Prostate gland (tissue), 2 donors: Measurements from ENCODE around the gene CCSER2. TPM values are rescaled to one million over a fixed set of nuclear protein-coding genes. Genes with fewer than 3 reads are reported as not detected.

ENCODE experiments used
- DNase-seq: peaks from one replicate; pipeline ENCODE4 v3.0.0-alpha.2; 2019; ENCODE audit warnings: low spot score
- H3K27ac ChIP-seq, 2 donors: fragments of 200-600 bp; sonication (generic); 2 replicates each; pipeline ENCODE4 v1.5.1; 2017 to 2019
- H3K27me3 ChIP-seq: fragments of 200-600 bp; sonication (generic); replicated peaks from 2 replicates; pipeline ENCODE4 v1.5.1; 2019; ENCODE audit not compliant: insufficient read depth
- H3K36me3 ChIP-seq, 2 donors: fragments of 200-600 bp; sonication (generic); 1 replicate in 1 of 2; 2 replicates in 1 of 2; pipeline versions ENCODE4 v1.5.1 to v1.8.1; 2017 to 2019
- H3K4me1 ChIP-seq: fragments of 200-600 bp; sonication (generic); replicated peaks from 2 replicates; pipeline ENCODE4 v1.5.1; 2019
- H3K4me3 ChIP-seq, 2 donors: fragments of 200-600 bp; sonication (generic); 2 replicates each; pipeline ENCODE4 v1.5.1; 2017 to 2019
- H3K9me3 ChIP-seq: fragments of 200-600 bp; sonication (generic); 2 replicates; pipeline ENCODE4 v1.5.1; 2017
- POLR2A ChIP-seq: fragments of 450-650 bp; IDR thresholded peaks from one replicate; pipeline ENCODE4 v1.6.1; 2016; ENCODE audit warnings: antibody characterized with exemption, mild to moderate bottlenecking
- POLR2AphosphoS5 ChIP-seq: sonication (generic); formaldehyde crosslinking; IDR thresholded peaks from one replicate; pipeline ENCODE4 v1.6.1; 2017; ENCODE audit warnings: antibody characterized with exemption
- WGBS: methylation state at CpG from one replicate; pipeline ENCODE4 v1.1.5; 2018; 5-methylcytosine and 5-hydroxymethylcytosine counted together
- intact Hi-C: fragments of 100-400 bp; cut with DNase I; formaldehyde crosslinking; loops from one replicate; pipeline ENCODE4 v1.14.2; 2022
- total RNA-seq, 2 donors: library from RNA; depleted of rRNA; stranded (reverse); fragments of >200 nt; gene quantifications; one replicate each; pipeline ENCODE4 v1.1.0, GENCODE V29; 2016
- TF ChIP-seq, protein P1 (sequence below), 4 experiments: fragments of 200-600 bp in 2 of 4; fragments of 450-650 bp in 2 of 4; sonication (generic) in 2 of 4; IDR thresholded peaks; 1 replicate in 3 of 4; 2 replicates in 1 of 4; pipeline ENCODE4 v1.5.1; 2016 to 2019; ENCODE audit warnings: antibody characterized with exemption in 4 of 4, mild to moderate bottlenecking in 2 of 4, moderate library complexity in 2 of 4

Gene CCSER2
- total RNA-seq, 2 donors from 2014 or later, result 30.4 to 53.6 TPM

DNA sequence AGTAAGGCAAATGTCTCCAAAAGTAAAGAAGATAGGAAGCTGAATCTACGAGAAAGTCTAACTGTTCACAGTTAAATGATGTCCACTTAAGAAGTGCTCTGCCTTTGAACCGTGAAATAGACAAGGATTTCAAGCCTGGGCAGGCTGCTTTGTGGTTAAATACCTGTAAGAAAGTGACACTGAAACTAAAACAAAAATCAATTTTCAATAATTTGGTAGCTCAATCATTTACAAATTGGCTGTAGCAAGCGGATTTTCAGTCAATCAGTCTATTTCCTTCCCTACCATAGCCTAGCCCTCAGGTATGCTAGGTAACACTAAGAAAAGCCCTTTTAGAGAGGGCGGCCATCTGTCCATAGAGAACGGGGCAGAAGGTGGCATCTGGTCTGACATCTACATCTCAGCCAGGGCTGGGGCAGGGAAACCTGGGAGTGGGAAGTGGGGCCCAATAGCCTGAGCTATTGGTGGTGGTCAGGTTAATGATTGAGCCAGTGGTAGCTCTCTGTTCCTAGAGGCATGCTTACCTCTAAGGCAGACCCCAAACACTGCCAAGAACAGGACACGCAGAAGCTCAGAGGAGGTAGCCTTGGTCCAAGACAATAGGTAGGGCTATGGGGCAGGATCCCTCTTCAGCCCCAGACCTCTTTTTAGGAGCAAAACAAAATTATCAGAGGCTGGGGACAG lies 223.2 kb downstream of the CCSER2 start:
- no peak overlapping the region for H3K27ac ChIP-seq
- H3K27me3 ChIP-seq, result no peaks in the 10 kb centered on the region
- 77% methylated on average over 6 of the region's 6 CpGs for WGBS
- TF ChIP-seq POLR2AphosphoS5 (no peak), POLR2A (no peak)
- TF ChIP-seq, protein P1, sequence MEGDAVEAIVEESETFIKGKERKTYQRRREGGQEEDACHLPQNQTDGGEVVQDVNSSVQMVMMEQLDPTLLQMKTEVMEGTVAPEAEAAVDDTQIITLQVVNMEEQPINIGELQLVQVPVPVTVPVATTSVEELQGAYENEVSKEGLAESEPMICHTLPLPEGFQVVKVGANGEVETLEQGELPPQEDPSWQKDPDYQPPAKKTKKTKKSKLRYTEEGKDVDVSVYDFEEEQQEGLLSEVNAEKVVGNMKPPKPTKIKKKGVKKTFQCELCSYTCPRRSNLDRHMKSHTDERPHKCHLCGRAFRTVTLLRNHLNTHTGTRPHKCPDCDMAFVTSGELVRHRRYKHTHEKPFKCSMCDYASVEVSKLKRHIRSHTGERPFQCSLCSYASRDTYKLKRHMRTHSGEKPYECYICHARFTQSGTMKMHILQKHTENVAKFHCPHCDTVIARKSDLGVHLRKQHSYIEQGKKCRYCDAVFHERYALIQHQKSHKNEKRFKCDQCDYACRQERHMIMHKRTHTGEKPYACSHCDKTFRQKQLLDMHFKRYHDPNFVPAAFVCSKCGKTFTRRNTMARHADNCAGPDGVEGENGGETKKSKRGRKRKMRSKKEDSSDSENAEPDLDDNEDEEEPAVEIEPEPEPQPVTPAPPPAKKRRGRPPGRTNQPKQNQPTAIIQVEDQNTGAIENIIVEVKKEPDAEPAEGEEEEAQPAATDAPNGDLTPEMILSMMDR (IDR thresholded peaks at IDR 0.05), result no peak
- H3K9me3 ChIP-seq, result no peaks in the 10 kb centered on the region
- DNase-seq, result no peak
- intact Hi-C loops, result no loop called here
- no peaks in the 10 kb centered on the region for H3K36me3 ChIP-seq
- H3K4me3 ChIP-seq, result no peak overlapping the region
- H3K4me1 ChIP-seq, result no peaks in the 10 kb centered on the region

DNA sequence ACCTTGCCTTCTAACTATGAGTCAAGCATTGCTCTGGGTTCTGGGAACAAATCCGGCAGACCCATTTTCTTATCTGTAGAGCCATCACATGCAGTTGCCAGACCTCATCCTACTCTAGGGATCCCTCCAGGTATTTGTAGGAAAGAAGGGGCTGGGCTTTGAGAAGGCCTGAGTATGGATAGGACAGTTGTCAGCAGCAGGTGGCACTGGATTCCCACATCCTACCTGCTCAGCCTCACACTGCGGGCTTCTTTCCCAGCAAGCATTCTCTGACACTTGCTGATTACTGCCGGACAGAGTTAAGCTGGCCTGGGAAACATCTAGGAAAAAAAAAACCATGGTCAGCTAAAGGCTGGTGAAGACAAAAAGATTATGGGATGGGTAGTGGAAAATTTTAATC lies 224.1 kb downstream of the CCSER2 start:
- DNase-seq, result no peak
- intact Hi-C loops, result no loop called here
- Histone ChIP-seq H3K27me3 (no peaks in the 10 kb centered on the region), H3K4me1 (no peaks in the 10 kb centered on the region), H3K36me3 (no peaks in the 10 kb centered on the region), H3K4me3 (no peak overlapping the region), H3K9me3 (no peaks in the 10 kb centered on the region), H3K27ac (no peak overlapping the region)
- TF ChIP-seq, protein P1 (IDR thresholded peaks at IDR 0.05), result no peak
- TF ChIP-seq POLR2A (no peak), POLR2AphosphoS5 (no peak)
- 80% methylated on average over 3 of the region's 3 CpGs for WGBS

DNA sequence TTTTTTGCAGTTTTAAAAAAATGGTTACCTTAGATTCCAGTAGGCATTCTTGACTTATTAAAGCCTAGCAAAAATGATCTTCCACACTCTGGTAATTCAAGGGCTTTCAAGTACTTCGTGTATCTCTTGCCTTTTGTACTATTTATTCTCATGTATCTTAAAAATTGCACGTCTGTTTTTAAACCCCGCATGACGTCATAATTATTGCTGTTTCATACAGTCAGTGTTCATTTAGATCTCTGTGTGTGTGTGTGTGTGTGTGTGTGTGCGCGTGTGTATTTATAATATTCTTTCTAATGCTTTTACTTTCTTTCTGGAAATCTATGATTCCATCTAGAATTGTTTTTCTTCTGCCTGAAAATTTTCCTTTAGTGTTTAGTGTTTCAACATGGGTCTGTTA lies 234.2 kb downstream of the CCSER2 start:
- H3K9me3 ChIP-seq, result no peaks in the 10 kb centered on the region
- TF ChIP-seq POLR2A, result no peak
- TF ChIP-seq, protein P1 (IDR thresholded peaks at IDR 0.05), result no peak
- TF ChIP-seq POLR2AphosphoS5, result no peak

DNA sequence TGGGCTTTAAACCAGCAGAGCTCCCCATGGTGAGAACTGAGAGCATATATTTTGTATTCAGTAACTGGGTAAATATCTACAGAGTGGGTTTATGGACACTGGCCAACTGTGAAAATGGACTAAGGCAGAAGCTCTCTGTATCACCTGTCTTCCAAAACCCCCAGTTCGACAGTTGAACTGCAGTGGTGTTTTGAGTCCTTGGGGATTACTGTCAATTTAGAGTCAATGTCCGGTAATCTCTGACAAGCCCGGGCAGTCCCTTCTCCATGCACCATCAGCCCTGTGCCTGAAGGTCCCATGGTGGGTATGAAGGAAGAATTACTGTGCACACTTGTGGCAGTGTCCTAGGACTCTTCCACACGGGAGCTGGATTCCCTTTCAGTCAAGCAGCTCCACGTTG lies 235.0 kb downstream of the CCSER2 start:
- no peaks in the 10 kb centered on the region for H3K9me3 ChIP-seq
- 73% methylated on average over 5 of the region's 5 CpGs for WGBS
- TF ChIP-seq POLR2A (no peak), POLR2AphosphoS5 (no peak)
- TF ChIP-seq, protein P1 (IDR thresholded peaks at IDR 0.05), result no peak
- intact Hi-C loops, result no loop called here
- H3K4me1 ChIP-seq, result no peaks in the 10 kb centered on the region
- H3K27me3 ChIP-seq, result no peaks in the 10 kb centered on the region
- no peak for DNase-seq
- no peak overlapping the region for H3K4me3 ChIP-seq
- no peak overlapping the region for H3K27ac ChIP-seq
- H3K36me3 ChIP-seq, result no peaks in the 10 kb centered on the region

More for the DNA sequence above, 234.2 kb downstream of the CCSER2 start:
- no peaks in the 10 kb centered on the region for H3K36me3 ChIP-seq
- no peaks in the 10 kb centered on the region for H3K27me3 ChIP-seq
- H3K27ac ChIP-seq, result no peak overlapping the region
- no peak for DNase-seq
- H3K4me3 ChIP-seq, result no peak overlapping the region
- no peaks in the 10 kb centered on the region for H3K4me1 ChIP-seq
- WGBS, result 85% methylated on average over 6 of the region's 6 CpGs
- intact Hi-C loops, result no loop called here

DNA sequence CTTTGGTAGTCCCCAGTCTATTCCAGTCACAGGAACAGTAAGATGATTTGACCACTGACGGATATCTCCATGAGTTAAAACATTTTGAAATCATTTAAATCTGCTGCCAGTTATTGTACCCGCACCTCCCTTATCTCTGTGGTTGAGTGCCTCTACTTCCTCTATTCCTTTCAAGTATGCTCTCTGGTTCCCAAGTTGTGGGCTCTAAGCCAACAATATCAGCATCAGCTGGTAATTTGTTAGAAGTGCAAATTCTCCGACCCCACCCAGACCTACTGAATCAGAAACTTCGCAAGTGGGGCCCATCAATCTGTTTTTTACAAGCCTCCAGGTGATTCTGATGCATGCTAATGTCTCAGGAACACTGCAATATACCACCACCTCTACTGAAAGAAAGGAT lies 235.5 kb downstream of the CCSER2 start:
- Histone ChIP-seq H3K36me3 (no peaks in the 10 kb centered on the region), H3K27me3 (no peaks in the 10 kb centered on the region), H3K4me3 (no peak overlapping the region), H3K4me1 (no peaks in the 10 kb centered on the region), H3K27ac (no peak overlapping the region), H3K9me3 (no peaks in the 10 kb centered on the region)
- no peak for TF ChIP-seq POLR2AphosphoS5
- TF ChIP-seq POLR2A, result no peak
- TF ChIP-seq, protein P1 (IDR thresholded peaks at IDR 0.05), result no peak
- intact Hi-C loops, result no loop called here
- WGBS, result 66% methylated on average over 4 of the region's 4 CpGs
- DNase-seq, result no peak
